Ovary (tissue), 3 donors: Measurements from ENCODE around the gene BMPR1A.

Source experiments
- EP300 ChIP-seq: sonication (generic); formaldehyde crosslinking; IDR thresholded peaks from one replicate; pipeline ENCODE4 v1.6.1; 2017; ENCODE audit warnings: antibody characterized with exemption
- POLR2A ChIP-seq: fragments of 450-650 bp; IDR thresholded peaks from one replicate; pipeline ENCODE4 v1.6.1; 2017; ENCODE audit warnings: antibody characterized with exemption, mild to moderate bottlenecking, moderate library complexity
- TF ChIP-seq, protein P1 (sequence below), 3 donors: fragments of 450-650 bp in 2 of 3; fragments of 200-600 bp in 1 of 3; IDR thresholded peaks; one replicate each; pipeline versions ENCODE4 v1.5.1 to v1.8.0; 2016 to 2022; ENCODE audit warnings: antibody characterized with exemption in 3 of 3, mild to moderate bottlenecking in 1 of 3
- donor health status: DM: no; HTN: no; CAD: no.

DNA sequence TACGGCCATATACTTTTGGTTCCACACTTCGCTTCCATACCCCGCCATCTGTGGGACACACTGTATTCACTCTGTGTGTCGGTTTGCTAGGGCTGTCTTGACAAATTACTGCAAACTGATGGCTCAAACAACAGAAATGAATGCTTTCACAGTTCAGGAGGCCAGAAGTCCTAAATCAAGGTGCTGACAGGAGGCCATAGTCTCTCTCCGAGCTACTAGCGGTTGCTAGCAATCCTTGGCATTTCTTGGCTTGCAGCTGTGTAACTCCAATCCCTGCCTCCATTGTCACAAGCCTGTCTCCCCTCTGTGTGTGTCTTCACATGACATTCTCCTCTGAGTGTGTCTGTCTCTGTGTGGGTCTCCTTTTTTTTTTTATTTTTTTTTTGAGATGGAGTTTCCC is 28.9 kb upstream of the BMPR1A start:
- TF ChIP-seq, protein P1, sequence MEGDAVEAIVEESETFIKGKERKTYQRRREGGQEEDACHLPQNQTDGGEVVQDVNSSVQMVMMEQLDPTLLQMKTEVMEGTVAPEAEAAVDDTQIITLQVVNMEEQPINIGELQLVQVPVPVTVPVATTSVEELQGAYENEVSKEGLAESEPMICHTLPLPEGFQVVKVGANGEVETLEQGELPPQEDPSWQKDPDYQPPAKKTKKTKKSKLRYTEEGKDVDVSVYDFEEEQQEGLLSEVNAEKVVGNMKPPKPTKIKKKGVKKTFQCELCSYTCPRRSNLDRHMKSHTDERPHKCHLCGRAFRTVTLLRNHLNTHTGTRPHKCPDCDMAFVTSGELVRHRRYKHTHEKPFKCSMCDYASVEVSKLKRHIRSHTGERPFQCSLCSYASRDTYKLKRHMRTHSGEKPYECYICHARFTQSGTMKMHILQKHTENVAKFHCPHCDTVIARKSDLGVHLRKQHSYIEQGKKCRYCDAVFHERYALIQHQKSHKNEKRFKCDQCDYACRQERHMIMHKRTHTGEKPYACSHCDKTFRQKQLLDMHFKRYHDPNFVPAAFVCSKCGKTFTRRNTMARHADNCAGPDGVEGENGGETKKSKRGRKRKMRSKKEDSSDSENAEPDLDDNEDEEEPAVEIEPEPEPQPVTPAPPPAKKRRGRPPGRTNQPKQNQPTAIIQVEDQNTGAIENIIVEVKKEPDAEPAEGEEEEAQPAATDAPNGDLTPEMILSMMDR (IDR thresholded peaks at IDR 0.05), result no peak
- TF ChIP-seq EP300 (no peak), POLR2A (no peak)
